Panc1 (cell line): Measurements from ENCODE around the gene MGAT5B.

Source experiments
- CTCF ChIP-seq: fragments of 450-650 bp; IDR thresholded peaks from 2 replicates; pipeline ENCODE4 v1.5.1; 2017; ENCODE audit warnings: mild to moderate bottlenecking
- POLR2AphosphoS5 ChIP-seq: IDR thresholded peaks from 2 replicates; pipeline ENCODE4 v1.6.1; 2012; ENCODE audit warnings: mild to moderate bottlenecking, low read depth, low read length, moderate library complexity
- REST ChIP-seq, 2 experiments: IDR thresholded peaks; 2 replicates each; pipeline ENCODE4 v1.6.1; 2011 to 2012; ENCODE audit warnings: low read depth in 2 of 2, control low read depth in 1 of 2, low read length in 1 of 2, mild to moderate bottlenecking in 1 of 2, moderate library complexity in 1 of 2; ENCODE audit not compliant: insufficient read depth in 1 of 2
- TCF7L2 ChIP-seq: IDR thresholded peaks from 2 replicates; pipeline ENCODE4 v1.6.1; 2011; ENCODE audit warnings: mild to moderate bottlenecking, low read depth, low read length, inconsistent platforms

- TF ChIP-seq CTCF (no peak), TCF7L2 (no peak), REST (IDR thresholded peaks at IDR 0.05; ENCODE audit: insufficient read depth in 1 of 2, low read depth in 2 of 2, low read length in 1 of 2) (no peak), POLR2AphosphoS5 (no peak)
Measured at GRCh38 chr17:76922967-76923366, 54.8 kb downstream of the MGAT5B start.
